Gastrocnemius medialis (tissue), 4 donors: ENCODE data around the gene VWA3A.

Experiments
- POLR2A ChIP-seq, 2 donors: fragments of 450-650 bp; IDR thresholded peaks; one replicate each; pipeline ENCODE4 v1.6.1; 2017; ENCODE audit warnings: antibody characterized with exemption in 2 of 2, mild to moderate bottlenecking in 2 of 2, moderate library complexity in 2 of 2
- TF ChIP-seq, protein P1 (sequence below), 5 experiments: fragments of 450-650 bp in 3 of 5; fragments of 200-600 bp in 2 of 5; sonication (generic) in 2 of 5; IDR thresholded peaks in 4 of 5; conservative IDR thresholded peaks in 1 of 5; 1 replicate in 4 of 5; 2 replicates in 1 of 5; pipeline ENCODE4 v1.5.1; 2016 to 2019; ENCODE audit warnings: antibody characterized with exemption in 5 of 5, mild to moderate bottlenecking in 3 of 5, moderate library complexity in 3 of 5

DNA sequence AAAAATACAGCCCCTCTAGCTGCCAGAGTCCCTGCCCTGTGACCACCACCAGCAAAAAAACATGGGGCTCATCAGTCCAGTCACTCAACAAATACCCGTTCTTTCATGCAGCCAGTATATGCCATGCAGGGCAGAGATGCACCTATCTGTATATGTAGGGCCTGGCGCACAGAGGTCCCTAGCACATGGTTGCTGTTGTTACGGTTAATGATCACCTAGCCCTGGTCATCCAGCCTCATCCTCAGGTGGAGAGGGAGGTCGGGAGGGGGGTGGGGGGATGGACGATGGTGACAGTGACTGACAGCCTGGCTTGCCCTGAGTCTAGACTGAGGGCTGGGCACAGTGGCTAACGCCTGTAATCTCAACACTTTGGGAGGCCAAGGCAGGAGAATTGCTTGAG lies 71.5 kb downstream of the VWA3A start:
- TF ChIP-seq, protein P1, sequence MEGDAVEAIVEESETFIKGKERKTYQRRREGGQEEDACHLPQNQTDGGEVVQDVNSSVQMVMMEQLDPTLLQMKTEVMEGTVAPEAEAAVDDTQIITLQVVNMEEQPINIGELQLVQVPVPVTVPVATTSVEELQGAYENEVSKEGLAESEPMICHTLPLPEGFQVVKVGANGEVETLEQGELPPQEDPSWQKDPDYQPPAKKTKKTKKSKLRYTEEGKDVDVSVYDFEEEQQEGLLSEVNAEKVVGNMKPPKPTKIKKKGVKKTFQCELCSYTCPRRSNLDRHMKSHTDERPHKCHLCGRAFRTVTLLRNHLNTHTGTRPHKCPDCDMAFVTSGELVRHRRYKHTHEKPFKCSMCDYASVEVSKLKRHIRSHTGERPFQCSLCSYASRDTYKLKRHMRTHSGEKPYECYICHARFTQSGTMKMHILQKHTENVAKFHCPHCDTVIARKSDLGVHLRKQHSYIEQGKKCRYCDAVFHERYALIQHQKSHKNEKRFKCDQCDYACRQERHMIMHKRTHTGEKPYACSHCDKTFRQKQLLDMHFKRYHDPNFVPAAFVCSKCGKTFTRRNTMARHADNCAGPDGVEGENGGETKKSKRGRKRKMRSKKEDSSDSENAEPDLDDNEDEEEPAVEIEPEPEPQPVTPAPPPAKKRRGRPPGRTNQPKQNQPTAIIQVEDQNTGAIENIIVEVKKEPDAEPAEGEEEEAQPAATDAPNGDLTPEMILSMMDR (IDR thresholded peaks at IDR 0.05 in 4 of 5, conservative IDR thresholded peaks at IDR 0.05 in 1 of 5): no peak
- no peak for TF ChIP-seq POLR2A (IDR thresholded peaks at IDR 0.05)
